NCI-H146 (cell line): Measurements from ENCODE around the gene MED27.
"Not testable (repeated sequence)": the region's sequence is repeated elsewhere in the genome, so short reads cannot be mapped to it uniquely, and the experiment has no call there.

Experiments used
- DNase-seq: peaks from one replicate; lab custom pipeline; 2025; lab: John Stamatoyannopoulos, UW

MED27 gene

DNA sequence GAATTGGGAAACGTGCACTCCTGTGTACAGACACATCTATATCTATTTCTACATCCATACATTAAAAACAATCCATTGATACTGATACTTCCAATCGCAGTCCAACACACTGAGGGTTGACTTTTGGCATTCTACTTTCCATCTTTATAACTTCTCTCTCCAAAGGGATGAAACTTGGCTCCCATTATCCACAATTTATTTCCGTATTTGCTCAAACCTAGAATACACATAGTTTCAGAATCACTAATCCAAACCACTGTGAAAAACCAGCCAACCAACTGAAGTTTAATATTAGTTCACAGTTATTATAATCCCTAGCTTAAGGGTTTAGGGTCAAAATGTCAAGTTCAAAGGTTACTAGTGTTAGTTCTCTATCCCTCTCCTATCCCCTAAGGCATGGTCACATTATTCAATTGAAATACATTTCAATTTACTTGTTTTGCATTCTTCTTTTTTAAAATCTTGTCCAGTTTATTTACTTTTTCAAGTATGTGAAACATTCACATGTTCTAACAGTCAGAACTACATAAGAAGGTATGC, 156.5 kb downstream of the MED27 start:
- DNase-seq, result no peak

DNA sequence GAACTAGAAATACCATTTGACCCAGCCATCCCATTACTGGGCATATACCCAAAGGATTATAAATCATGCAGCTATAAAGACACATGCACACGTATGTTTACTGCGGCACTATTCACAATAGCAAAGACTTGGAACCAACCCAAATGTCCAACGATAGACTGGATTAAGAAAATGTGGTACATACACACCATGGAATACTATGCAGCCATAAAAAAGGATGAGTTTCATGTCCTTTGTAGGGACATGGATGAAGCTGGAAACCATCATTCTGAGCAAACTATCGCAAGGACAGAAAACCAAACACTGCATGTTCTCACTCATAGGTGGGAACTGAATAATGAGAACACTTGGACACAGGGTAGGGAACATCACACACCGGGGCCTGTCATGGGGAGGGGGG, 158.0 kb downstream of the MED27 start:
- not testable (repeated sequence) for DNase-seq

DNA sequence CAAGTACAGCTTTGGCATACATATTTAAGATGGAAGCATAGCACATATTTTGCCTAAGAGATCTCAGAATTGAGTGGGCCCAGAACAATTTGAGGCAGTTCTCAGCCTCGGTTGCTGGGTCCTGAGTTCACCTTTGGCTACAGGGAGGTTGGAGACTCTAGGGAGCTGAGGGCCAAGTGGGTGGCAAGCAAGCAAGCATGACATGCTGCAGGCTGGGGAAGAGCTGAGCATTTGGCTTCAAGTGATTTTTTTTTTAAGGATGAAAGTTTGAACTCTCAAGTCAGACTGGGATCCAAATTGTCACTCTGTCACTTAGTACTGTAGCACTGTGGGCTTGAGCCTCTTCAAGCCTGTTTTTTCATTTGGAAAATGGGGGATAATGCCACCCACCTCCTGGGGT, 160.5 kb downstream of the MED27 start:
- DNase-seq, result no peak

GRCh38 chr9:131918481-131918880, 161.2 kb downstream of the MED27 start:
- no peak for DNase-seq

- no peak for DNase-seq
These were observed 162.7 kb downstream of the MED27 start for GRCh38 chr9:131917009-131917408.

DNA sequence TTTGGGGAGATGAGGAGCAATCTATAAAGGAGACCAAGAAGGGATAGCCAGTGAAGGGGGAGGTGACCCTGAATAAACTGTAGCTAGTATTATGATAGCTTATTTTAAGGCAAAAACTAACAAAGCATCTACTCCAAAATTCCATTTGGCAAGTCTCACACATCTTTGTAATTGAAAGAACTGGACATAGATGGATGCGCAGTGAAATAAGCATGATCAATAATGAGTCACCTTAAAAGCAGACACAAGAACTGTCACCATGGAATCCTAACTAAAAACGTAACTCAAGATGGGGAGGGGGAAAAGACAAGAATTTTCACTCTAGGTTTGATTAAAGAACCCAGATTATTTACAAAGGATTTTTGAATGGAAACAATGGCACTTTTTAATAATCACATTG, 164.5 kb downstream of the MED27 start:
- DNase-seq, result no peak

GRCh38 chr9:131912671-131913070, 167.0 kb downstream of the MED27 start:
- DNase-seq, result no peak

DNA sequence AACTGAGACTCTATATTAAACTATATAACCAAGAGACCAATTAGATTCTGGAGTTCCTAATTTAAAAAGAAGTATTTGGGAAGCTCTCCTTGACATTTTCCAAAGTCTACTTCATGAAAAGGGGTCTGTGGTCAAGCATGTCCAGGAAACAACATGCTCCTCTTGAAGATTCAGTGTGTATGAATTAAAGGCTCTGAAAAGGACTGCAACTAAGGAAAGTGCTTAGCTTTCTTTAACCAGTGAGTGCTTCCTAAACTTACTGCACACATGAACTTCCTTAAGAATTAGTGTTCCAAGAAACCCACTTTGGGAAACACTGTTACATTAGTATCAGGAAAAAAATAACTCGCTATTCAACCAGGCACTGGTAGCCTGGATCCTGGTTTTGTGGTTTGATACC, 167.6 kb downstream of the MED27 start:
- no peak for DNase-seq

DNA sequence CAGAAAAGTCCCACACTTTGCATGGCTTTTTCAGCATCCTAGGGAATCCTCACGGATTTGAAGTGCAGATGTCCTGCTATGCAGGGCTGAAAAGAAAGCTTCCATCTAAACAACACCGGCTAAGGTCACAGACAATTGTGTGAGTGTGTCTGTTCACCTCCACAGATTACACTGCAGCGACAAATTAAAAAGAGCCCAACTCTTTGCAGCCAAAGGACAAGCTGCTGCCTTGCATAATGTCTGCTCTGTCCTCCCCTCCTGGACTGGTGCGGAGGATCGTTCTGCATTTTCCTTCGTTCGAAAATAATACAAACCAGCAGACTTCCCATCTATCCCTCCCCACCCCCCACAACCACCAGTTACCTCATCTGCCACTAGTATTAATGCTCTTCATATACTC, 169.1 kb downstream of the MED27 start:
- no peak for DNase-seq

- DNase-seq, result no peak
These were observed 174.5 kb downstream of the MED27 start for GRCh38 chr9:131905144-131905543.

DNA sequence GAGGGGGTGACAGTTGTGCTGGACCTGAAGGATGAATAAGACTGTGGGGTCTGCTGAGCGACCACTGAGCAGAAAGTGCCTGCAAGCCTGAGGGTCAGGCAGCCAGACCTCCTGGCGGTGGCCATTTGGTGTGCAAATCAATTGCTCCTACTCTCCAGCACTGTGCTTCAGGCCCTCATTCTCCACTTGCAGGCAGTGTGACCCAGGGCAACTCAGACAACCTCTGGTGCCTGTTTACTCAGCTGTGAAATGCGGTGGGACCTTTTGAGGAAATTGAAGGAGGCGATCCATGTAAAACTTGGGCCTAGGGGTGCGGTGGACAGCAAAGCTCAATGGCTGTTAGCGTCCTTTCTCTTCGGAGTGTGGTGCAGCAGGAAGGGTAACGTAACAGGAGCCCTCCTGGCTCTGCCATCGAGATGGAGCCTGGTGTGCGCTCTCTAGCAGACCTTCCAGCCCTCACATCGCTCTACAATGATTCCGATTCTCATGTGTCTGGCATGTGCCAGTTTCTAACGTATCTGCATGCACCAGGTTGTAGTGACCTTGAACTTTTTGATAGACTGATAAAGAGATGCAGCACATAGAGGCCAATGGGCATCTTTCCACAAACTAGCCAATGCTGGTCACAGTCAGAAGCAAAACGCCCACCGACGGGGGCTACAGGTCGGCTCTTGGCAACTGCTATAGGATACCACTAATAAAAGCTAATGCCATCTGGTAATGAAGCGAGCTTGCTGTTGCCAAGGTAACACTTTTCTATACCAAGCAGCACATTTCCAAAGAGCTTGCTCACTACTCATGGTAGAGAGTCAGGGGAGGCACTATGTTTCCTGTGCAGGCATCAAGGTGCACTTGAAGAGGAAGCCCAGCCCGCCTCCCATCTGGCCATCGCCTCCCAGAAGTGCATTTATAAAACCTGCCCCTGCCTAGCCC, 180.1 kb downstream of the MED27 start:
- no peak for DNase-seq

DNA sequence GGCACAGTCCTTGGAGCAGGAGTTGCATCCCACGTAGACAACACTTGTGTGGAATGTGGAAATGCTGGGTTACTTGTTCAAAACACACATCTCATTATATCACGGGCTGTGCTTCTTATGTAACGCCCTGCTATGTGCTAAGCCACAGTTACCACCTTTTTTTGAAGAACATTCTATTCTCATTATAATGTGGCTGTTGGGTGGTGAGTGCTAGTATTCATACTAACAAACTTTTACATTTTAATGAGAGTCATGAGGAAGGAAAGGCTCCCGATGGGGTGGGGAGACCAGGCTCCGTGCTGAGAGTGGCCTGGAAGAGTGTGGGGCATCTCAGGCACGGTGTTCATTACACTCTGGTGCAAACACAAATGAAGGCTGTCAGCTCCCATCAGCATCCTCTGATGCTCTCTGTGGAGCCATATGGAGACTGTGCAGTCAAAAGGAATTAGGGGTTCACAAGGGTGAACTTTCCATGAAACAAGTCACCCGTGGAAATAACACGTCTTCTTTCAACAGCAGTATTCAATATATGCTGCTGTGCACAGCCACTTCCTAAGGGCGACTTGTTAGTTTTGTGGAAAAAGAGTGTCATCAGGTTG, 186.7 kb downstream of the MED27 start:
- no peak for DNase-seq

DNA sequence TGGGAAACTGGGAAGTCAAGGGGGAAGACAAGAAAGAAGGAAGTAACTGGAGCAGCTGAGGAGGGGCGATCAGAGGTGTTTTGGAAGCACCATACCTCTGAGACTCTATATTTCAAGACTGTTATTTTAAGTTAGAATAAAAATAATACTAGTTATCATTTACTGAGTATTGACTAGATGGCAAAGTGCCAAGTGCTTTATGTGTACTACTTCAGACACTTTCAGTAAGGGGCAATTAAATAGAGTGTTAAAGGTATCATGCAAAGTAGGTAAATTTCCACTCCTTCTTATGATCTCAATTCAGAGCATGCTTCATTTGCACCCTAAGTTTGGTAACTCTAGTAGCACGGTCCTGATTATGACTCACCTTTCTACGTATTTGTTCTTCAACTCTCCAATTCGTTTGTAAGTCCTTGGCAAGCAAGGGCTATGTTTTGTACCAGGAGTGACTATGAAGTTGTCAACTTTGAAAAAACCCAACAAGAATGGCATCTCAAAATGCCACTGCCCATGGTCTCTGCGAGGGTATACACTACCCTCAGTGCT, 187.4 kb downstream of the MED27 start:
- no peak for DNase-seq

DNA sequence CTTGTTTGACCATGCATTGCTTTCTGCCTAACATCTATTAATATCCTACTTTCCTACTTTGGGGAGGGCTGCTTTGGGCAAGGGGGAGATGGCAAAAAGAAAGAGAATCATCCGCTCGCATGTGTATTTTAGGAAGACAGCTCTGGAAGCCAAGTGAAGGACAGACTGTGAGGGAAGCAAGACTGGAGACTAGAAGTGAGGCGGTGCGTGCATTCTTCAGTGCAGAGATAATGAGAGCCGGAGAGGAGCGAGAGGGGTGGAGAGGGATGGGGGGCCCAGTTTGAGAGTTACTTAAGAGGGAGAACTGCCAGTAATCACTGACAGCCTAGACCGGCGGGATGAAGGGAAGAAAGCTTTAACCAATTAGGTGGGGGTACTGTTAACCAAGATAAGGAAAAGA, 188.1 kb downstream of the MED27 start:
- DNase-seq, result no peak

DNA sequence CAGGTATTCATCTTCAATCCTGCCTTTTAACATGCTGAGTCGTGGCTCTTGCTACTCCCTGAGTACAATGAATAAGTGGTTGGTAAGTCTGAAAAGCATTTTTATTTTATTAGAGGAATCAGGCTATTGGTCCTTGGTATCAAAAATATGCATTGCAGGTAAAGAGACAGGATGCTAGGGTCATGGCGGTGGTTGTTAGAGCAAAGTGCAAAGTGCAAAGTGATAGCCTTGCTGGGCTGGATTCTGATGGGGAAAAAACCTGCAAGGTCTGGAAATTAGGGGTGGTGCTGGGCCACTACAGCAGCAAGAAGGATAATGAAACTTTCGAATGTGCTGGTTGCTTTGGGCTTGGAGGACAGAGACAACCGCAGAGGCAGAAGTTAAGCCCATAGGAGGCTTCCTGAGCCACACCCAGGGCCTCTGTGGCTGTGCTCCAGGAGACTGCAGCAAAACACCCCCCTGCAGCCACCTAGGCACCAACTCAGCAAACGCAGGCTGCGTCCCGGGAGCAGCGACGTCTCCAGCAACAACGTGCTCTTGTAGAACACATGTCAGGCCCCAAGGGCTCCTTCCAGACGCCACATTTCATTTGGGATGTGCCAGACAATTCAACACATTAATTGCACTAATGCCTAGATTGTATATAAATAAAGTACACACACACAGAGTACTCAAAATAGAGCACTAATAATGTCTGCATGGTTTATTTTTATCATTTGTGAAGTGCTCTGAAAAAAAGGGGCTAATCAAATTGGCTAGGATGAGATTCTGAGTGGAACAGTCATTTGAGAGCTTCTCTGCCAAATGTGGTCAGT, 190.0 kb downstream of the MED27 start:
- no peak for DNase-seq

DNA sequence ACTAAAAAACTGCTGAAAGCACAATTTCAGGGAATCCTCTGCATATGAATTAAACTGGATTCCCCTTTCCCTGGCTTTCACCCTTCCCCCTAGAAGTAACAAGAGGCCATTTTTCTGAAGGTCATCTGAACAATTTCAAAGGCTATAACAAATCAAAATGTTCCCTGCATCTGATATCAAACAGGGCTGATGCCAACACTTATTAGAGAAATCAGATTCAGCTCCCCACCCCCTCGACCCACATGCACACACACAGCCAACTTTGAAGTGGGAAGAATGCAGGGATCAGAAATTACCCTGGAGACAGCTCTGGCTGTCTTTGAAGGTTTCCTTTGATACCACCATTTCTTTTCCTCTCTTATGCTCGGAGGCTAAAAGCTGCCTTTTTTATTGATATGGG, 190.7 kb downstream of the MED27 start:
- DNase-seq, result no peak

- DNase-seq, result no peak
These were observed 192.0 kb downstream of the MED27 start for GRCh38 chr9:131887680-131888079.

GRCh38 chr9:131886826-131887225, 192.8 kb downstream of the MED27 start:
- no peak for DNase-seq

GRCh38 chr9:131885144-131885609, 194.5 kb downstream of the MED27 start:
- DNase-seq, result no peak

DNA sequence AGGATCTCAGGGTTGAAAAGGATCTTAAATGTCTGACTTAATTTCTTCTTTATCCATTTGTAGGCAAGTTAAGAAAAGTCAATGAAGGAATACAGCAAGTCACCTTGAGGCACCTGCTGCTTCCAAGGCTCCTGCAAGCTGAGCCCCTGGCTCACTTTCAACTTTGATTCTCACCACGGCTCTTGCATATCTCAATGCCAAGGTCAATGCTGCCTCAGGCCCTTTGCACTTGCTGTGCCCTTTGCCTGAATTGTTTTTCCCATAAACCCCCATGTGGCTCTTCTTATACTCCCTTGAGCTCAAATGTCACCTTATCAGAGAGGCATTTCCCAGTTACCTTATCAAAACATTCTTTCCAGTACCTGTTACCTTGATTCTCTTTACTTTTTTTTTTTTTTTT, 195.4 kb downstream of the MED27 start:
- DNase-seq, result no peak

- no peak for DNase-seq
These were observed 198.7 kb downstream of the MED27 start for GRCh38 chr9:131880833-131881583.
